ENCODE measurements around the gene RPL11. TPM values are rescaled to one million over a fixed set of nuclear protein-coding genes. Genes with fewer than 3 reads are reported as not detected.
A peak's percentile ranks its signal among the peaks of the same experiment; 100 is the strongest.

Gene RPL11
- total and polyA plus RNA-seq, 10 of the 15 experiments (the other 5 are each of a cell fraction or from before 2014, with no cell fraction given), result 968 to 4,611 (median 2,521) TPM

DNA sequence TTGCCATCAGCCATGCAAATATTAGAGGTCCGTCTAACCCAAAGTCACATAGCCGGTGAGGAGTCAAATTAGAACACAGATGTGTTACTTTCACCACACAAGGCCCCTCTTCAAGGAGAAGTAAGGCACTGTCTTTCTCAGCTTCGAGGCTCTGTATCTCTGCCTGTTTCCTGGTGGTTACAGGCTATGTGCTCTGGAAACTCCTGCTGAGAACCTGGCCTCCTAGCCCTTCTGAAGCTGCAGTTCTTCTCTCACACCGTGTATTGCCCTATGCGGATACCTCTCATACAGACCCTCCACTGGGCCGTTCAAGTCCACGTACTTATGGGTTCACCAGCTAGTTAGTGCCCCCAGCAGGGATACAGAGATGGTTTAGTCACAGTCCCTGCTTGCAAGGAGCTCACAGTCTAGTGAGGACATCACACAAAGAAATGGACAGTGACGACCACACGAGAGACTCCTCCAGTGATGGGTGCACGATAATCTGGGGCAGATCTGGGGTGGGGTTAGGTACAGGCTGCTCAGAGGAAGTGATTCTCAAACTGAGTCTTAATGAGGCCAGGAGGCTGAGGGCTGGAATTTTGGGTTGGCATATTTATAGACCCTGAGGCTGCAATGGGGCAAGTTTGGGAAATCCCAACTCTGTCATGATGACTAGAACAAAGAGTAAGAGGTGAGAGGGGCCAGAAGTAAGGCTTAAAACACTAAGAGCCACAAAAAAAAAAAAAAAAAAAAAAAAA lies 28.8 kb downstream of the RPL11 start (continued):
- TF ChIP-seq, protein P1, sequence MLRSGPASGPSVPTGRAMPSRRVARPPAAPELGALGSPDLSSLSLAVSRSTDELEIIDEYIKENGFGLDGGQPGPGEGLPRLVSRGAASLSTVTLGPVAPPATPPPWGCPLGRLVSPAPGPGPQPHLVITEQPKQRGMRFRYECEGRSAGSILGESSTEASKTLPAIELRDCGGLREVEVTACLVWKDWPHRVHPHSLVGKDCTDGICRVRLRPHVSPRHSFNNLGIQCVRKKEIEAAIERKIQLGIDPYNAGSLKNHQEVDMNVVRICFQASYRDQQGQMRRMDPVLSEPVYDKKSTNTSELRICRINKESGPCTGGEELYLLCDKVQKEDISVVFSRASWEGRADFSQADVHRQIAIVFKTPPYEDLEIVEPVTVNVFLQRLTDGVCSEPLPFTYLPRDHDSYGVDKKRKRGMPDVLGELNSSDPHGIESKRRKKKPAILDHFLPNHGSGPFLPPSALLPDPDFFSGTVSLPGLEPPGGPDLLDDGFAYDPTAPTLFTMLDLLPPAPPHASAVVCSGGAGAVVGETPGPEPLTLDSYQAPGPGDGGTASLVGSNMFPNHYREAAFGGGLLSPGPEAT (IDR thresholded peaks at IDR 0.05; ENCODE audit: low read depth), result peak; percentile 93
- TF ChIP-seq NRF1 (conservative IDR thresholded peaks at IDR 0.05; ENCODE audit: low read depth, low read length), result no peak
- TF ChIP-seq BCL11A (IDR thresholded peaks at IDR 0.05; ENCODE audit: low read depth, low read length), result peak; percentile 94
- peak; percentile 90 for TF ChIP-seq DPF2 (IDR thresholded peaks at IDR 0.05)
- peak; percentile 85; the same call in 1 of the 2 replicates for TF ChIP-seq CHD1 (IDR thresholded peaks at IDR 0.05; ENCODE audit: low read depth, low read length)
- 0 out of 2 replicates have a peak, but pooled peaks have one; percentile 45 for TF ChIP-seq SIN3A (IDR thresholded peaks at IDR 0.05; ENCODE audit: low read depth, low read length)
- TF ChIP-seq SREBF2 (IDR thresholded peaks at IDR 0.05; ENCODE audit: low read length), result no peak
- TF ChIP-seq PAX8 (IDR thresholded peaks at IDR 0.05), result no peak
- TF ChIP-seq NR2C1 (IDR thresholded peaks at IDR 0.05), result no peak
- TF ChIP-seq, protein P2, sequence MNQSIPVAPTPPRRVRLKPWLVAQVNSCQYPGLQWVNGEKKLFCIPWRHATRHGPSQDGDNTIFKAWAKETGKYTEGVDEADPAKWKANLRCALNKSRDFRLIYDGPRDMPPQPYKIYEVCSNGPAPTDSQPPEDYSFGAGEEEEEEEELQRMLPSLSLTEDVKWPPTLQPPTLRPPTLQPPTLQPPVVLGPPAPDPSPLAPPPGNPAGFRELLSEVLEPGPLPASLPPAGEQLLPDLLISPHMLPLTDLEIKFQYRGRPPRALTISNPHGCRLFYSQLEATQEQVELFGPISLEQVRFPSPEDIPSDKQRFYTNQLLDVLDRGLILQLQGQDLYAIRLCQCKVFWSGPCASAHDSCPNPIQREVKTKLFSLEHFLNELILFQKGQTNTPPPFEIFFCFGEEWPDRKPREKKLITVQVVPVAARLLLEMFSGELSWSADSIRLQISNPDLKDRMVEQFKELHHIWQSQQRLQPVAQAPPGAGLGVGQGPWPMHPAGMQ (IDR thresholded peaks at IDR 0.05; ENCODE audit: borderline replicate concordance), result no peak
- TF ChIP-seq SP1 (IDR thresholded peaks at IDR 0.05; ENCODE audit: low read depth, low read length), result peak; percentile 34
- TF ChIP-seq MXI1 (IDR thresholded peaks at IDR 0.05; ENCODE audit: low read depth, low read length), result peak; percentile 59; the same call in 1 of the 2 replicates
- 0 out of 2 replicates have a peak, but pooled peaks have one; percentile 71 for TF ChIP-seq ASH2L (IDR thresholded peaks at IDR 0.05; ENCODE audit: borderline replicate concordance, low read depth)
- no peak for TF ChIP-seq RAD21 (IDR thresholded peaks at IDR 0.05; ENCODE audit: insufficient read depth, low read depth, low read length)
- peak; percentile 77 for TF ChIP-seq POLR2AphosphoS5 (IDR thresholded peaks at IDR 0.05; ENCODE audit: low read length)
- TF ChIP-seq ZNF207 (IDR thresholded peaks at IDR 0.05; ENCODE audit: borderline replicate concordance), result 0 out of 2 replicates have a peak, but pooled peaks have one; percentile 39
- peak; percentile 47; the same call in 1 of the 2 replicates for TF ChIP-seq TAF1 (IDR thresholded peaks at IDR 0.05; ENCODE audit: borderline replicate concordance, low read depth, low read length)
- TF ChIP-seq NFXL1 (IDR thresholded peaks at IDR 0.05; ENCODE audit: borderline replicate concordance), result no peak
- TF ChIP-seq, protein P3, sequence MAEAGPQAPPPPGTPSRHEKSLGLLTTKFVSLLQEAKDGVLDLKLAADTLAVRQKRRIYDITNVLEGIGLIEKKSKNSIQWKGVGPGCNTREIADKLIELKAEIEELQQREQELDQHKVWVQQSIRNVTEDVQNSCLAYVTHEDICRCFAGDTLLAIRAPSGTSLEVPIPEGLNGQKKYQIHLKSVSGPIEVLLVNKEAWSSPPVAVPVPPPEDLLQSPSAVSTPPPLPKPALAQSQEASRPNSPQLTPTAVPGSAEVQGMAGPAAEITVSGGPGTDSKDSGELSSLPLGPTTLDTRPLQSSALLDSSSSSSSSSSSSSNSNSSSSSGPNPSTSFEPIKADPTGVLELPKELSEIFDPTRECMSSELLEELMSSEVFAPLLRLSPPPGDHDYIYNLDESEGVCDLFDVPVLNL (IDR thresholded peaks at IDR 0.05; ENCODE audit: low read depth, low read length), result peak; percentile 34; the same call in 1 of the 2 replicates
- peak; percentile 87 for TF ChIP-seq MEF2A (IDR thresholded peaks at IDR 0.05; ENCODE audit: insufficient read depth, low read depth, low read length)
- TF ChIP-seq STAT3 (IDR thresholded peaks at IDR 0.05; ENCODE audit: low read depth, low read length), result 0 out of 2 replicates have a peak, but pooled peaks have one; percentile 25
- TF ChIP-seq, protein P4, sequence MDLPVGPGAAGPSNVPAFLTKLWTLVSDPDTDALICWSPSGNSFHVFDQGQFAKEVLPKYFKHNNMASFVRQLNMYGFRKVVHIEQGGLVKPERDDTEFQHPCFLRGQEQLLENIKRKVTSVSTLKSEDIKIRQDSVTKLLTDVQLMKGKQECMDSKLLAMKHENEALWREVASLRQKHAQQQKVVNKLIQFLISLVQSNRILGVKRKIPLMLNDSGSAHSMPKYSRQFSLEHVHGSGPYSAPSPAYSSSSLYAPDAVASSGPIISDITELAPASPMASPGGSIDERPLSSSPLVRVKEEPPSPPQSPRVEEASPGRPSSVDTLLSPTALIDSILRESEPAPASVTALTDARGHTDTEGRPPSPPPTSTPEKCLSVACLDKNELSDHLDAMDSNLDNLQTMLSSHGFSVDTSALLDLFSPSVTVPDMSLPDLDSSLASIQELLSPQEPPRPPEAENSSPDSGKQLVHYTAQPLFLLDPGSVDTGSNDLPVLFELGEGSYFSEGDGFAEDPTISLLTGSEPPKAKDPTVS (IDR thresholded peaks at IDR 0.05; ENCODE audit: low read depth, low read length), result no peak
- TF ChIP-seq PAX5 (IDR thresholded peaks at IDR 0.05; ENCODE audit: borderline replicate concordance, low read depth, low read length), result peak; percentile 39; the same call in 1 of the 2 replicates

All from GM12878 (cell line).